ENCODE measurements around the gene GPR146.

DNA sequence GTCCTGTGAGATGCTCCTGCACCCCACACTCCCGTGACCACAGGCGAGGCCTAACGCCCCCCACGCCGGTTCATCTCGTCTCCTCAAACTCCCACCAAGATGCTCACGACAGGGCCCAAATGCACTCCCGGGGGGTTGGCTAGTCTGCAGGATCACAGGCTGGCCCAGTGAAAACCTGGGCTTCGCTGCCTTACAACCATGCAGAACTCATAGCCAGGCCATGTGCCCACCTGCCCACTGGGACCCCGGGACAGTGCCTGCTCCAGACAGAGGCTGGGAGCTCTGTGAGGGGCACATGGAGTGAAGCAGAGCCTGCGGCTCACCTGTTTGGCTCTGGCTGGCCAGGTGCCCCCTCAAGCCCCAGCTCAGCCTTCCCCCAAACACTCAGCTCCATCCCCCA, 34.2 kb downstream of the GPR146 start:
- no peak for TF ChIP-seq ZNF263 (CRISPR knock-in tag; IDR thresholded peaks at IDR 0.05; ENCODE audit: borderline replicate concordance)
- TF ChIP-seq, protein P1, sequence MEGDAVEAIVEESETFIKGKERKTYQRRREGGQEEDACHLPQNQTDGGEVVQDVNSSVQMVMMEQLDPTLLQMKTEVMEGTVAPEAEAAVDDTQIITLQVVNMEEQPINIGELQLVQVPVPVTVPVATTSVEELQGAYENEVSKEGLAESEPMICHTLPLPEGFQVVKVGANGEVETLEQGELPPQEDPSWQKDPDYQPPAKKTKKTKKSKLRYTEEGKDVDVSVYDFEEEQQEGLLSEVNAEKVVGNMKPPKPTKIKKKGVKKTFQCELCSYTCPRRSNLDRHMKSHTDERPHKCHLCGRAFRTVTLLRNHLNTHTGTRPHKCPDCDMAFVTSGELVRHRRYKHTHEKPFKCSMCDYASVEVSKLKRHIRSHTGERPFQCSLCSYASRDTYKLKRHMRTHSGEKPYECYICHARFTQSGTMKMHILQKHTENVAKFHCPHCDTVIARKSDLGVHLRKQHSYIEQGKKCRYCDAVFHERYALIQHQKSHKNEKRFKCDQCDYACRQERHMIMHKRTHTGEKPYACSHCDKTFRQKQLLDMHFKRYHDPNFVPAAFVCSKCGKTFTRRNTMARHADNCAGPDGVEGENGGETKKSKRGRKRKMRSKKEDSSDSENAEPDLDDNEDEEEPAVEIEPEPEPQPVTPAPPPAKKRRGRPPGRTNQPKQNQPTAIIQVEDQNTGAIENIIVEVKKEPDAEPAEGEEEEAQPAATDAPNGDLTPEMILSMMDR (IDR thresholded peaks at IDR 0.05 in 2 of 3, conservative IDR thresholded peaks at IDR 0.05 in 1 of 3; ENCODE audit: insufficient read depth in 2 of 3, low read depth in 1 of 3, low read length in 3 of 3): no peak
- no peak for TF ChIP-seq BCL6 (CRISPR knock-in tag; IDR thresholded peaks at IDR 0.05)
- TF ChIP-seq, protein P2, sequence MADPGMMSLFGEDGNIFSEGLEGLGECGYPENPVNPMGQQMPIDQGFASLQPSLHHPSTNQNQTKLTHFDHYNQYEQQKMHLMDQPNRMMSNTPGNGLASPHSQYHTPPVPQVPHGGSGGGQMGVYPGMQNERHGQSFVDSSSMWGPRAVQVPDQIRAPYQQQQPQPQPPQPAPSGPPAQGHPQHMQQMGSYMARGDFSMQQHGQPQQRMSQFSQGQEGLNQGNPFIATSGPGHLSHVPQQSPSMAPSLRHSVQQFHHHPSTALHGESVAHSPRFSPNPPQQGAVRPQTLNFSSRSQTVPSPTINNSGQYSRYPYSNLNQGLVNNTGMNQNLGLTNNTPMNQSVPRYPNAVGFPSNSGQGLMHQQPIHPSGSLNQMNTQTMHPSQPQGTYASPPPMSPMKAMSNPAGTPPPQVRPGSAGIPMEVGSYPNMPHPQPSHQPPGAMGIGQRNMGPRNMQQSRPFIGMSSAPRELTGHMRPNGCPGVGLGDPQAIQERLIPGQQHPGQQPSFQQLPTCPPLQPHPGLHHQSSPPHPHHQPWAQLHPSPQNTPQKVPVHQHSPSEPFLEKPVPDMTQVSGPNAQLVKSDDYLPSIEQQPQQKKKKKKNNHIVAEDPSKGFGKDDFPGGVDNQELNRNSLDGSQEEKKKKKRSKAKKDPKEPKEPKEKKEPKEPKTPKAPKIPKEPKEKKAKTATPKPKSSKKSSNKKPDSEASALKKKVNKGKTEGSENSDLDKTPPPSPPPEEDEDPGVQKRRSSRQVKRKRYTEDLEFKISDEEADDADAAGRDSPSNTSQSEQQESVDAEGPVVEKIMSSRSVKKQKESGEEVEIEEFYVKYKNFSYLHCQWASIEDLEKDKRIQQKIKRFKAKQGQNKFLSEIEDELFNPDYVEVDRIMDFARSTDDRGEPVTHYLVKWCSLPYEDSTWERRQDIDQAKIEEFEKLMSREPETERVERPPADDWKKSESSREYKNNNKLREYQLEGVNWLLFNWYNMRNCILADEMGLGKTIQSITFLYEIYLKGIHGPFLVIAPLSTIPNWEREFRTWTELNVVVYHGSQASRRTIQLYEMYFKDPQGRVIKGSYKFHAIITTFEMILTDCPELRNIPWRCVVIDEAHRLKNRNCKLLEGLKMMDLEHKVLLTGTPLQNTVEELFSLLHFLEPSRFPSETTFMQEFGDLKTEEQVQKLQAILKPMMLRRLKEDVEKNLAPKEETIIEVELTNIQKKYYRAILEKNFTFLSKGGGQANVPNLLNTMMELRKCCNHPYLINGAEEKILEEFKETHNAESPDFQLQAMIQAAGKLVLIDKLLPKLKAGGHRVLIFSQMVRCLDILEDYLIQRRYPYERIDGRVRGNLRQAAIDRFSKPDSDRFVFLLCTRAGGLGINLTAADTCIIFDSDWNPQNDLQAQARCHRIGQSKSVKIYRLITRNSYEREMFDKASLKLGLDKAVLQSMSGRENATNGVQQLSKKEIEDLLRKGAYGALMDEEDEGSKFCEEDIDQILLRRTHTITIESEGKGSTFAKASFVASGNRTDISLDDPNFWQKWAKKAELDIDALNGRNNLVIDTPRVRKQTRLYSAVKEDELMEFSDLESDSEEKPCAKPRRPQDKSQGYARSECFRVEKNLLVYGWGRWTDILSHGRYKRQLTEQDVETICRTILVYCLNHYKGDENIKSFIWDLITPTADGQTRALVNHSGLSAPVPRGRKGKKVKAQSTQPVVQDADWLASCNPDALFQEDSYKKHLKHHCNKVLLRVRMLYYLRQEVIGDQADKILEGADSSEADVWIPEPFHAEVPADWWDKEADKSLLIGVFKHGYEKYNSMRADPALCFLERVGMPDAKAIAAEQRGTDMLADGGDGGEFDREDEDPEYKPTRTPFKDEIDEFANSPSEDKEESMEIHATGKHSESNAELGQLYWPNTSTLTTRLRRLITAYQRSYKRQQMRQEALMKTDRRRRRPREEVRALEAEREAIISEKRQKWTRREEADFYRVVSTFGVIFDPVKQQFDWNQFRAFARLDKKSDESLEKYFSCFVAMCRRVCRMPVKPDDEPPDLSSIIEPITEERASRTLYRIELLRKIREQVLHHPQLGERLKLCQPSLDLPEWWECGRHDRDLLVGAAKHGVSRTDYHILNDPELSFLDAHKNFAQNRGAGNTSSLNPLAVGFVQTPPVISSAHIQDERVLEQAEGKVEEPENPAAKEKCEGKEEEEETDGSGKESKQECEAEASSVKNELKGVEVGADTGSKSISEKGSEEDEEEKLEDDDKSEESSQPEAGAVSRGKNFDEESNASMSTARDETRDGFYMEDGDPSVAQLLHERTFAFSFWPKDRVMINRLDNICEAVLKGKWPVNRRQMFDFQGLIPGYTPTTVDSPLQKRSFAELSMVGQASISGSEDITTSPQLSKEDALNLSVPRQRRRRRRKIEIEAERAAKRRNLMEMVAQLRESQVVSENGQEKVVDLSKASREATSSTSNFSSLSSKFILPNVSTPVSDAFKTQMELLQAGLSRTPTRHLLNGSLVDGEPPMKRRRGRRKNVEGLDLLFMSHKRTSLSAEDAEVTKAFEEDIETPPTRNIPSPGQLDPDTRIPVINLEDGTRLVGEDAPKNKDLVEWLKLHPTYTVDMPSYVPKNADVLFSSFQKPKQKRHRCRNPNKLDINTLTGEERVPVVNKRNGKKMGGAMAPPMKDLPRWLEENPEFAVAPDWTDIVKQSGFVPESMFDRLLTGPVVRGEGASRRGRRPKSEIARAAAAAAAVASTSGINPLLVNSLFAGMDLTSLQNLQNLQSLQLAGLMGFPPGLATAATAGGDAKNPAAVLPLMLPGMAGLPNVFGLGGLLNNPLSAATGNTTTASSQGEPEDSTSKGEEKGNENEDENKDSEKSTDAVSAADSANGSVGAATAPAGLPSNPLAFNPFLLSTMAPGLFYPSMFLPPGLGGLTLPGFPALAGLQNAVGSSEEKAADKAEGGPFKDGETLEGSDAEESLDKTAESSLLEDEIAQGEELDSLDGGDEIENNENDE (IDR thresholded peaks at IDR 0.05; ENCODE audit: low read depth, low read length): no peak
- no peak for TF ChIP-seq POLR2AphosphoS5 (IDR thresholded peaks at IDR 0.05; ENCODE audit: control insufficient read depth, insufficient read depth, low read depth, low read length)
- TF ChIP-seq, protein P3, sequence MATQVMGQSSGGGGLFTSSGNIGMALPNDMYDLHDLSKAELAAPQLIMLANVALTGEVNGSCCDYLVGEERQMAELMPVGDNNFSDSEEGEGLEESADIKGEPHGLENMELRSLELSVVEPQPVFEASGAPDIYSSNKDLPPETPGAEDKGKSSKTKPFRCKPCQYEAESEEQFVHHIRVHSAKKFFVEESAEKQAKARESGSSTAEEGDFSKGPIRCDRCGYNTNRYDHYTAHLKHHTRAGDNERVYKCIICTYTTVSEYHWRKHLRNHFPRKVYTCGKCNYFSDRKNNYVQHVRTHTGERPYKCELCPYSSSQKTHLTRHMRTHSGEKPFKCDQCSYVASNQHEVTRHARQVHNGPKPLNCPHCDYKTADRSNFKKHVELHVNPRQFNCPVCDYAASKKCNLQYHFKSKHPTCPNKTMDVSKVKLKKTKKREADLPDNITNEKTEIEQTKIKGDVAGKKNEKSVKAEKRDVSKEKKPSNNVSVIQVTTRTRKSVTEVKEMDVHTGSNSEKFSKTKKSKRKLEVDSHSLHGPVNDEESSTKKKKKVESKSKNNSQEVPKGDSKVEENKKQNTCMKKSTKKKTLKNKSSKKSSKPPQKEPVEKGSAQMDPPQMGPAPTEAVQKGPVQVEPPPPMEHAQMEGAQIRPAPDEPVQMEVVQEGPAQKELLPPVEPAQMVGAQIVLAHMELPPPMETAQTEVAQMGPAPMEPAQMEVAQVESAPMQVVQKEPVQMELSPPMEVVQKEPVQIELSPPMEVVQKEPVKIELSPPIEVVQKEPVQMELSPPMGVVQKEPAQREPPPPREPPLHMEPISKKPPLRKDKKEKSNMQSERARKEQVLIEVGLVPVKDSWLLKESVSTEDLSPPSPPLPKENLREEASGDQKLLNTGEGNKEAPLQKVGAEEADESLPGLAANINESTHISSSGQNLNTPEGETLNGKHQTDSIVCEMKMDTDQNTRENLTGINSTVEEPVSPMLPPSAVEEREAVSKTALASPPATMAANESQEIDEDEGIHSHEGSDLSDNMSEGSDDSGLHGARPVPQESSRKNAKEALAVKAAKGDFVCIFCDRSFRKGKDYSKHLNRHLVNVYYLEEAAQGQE (IDR thresholded peaks at IDR 0.05; ENCODE audit: borderline replicate concordance): no peak
- TF ChIP-seq, protein P3 (CRISPR knock-in tag; IDR thresholded peaks at IDR 0.05; ENCODE audit: low read depth): no peak
- TF ChIP-seq EHMT2 (IDR thresholded peaks at IDR 0.05): no peak
- no peak for TF ChIP-seq TAF7 (tag; IDR thresholded peaks at IDR 0.05)
- TF ChIP-seq ZNF76 (CRISPR knock-in tag; IDR thresholded peaks at IDR 0.05; ENCODE audit: borderline replicate concordance): no peak
- no peak for TF ChIP-seq MAZ (CRISPR knock-in tag; conservative IDR thresholded peaks at IDR 0.05 in 1 of 2, IDR thresholded peaks at IDR 0.05 in 1 of 2)
